ENCODE measurements around the gene TRAPPC5.

DNA sequence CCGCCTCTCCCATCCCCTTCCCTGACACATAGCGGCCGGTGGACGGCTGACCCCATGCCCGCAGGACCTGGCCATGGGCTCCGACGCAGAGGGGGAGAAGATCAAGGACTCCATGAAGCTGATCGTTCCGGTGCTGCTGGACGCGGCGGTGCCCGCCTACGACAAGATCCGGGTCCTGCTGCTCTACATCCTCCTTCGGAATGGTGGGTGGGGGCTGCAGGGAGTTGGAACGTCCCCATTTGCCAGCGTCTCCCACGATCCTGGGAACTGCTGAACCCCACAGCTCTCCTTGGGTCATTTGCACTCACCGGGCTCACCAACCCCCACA, 36.1 kb upstream of the TRAPPC5 start:
- TF ChIP-seq, protein P1, sequence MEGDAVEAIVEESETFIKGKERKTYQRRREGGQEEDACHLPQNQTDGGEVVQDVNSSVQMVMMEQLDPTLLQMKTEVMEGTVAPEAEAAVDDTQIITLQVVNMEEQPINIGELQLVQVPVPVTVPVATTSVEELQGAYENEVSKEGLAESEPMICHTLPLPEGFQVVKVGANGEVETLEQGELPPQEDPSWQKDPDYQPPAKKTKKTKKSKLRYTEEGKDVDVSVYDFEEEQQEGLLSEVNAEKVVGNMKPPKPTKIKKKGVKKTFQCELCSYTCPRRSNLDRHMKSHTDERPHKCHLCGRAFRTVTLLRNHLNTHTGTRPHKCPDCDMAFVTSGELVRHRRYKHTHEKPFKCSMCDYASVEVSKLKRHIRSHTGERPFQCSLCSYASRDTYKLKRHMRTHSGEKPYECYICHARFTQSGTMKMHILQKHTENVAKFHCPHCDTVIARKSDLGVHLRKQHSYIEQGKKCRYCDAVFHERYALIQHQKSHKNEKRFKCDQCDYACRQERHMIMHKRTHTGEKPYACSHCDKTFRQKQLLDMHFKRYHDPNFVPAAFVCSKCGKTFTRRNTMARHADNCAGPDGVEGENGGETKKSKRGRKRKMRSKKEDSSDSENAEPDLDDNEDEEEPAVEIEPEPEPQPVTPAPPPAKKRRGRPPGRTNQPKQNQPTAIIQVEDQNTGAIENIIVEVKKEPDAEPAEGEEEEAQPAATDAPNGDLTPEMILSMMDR (IDR thresholded peaks at IDR 0.05; ENCODE audit: low read depth, low read length) = no peak
- TF ChIP-seq EZH2phosphoT487 (IDR thresholded peaks at IDR 0.05; ENCODE audit: low read depth) = no peak

All from OCI-LY3 (cell line).